ENCODE results near the gene EIF4EBP2. TPM values are rescaled to one million over a fixed set of nuclear protein-coding genes. Genes with fewer than 3 reads are reported as not detected.

The EIF4EBP2 gene
- total RNA-seq, 1 donor from 2014 or later = 155 TPM

- H3K9me3 Mint-ChIP-seq = no peaks in the 10 kb centered on the region
Measured at GRCh38 chr10:70442332-70442988, 38.5 kb downstream of the EIF4EBP2 start.

GRCh38 chr10:70444744-70445143 lies 40.8 kb downstream of the EIF4EBP2 start:
- TF ChIP-seq CTCF (conservative IDR thresholded peaks at IDR 0.05) = no peak
- H3K27me3 Mint-ChIP-seq (ENCODE audit: low read depth) = peaks cover 67% of the 10 kb centered on the region
- no peak for DNase-seq (ENCODE audit: low read depth, low spot score)

More at GRCh38 chr10:70442332-70442988, 38.5 kb downstream of the EIF4EBP2 start:
- Mint-ChIP-seq H3K4me1 (peaks cover 6% of the 10 kb centered on the region), H3K27ac (ENCODE audit: unreplicated experiment) (no peak overlapping the region), H3K4me3 (peak overlapping the region; percentile 29), H3K27me3 (ENCODE audit: low read depth) (peaks cover 82% of the 10 kb centered on the region), H3K36me3 (ENCODE audit: low read depth) (peaks cover 3% of the 10 kb centered on the region)
- TF ChIP-seq CTCF (conservative IDR thresholded peaks at IDR 0.05) = no peak
- DNase-seq (ENCODE audit: low read depth, low spot score) = no peak

GRCh38 chr10:70445718-70446657 lies 42.0 kb downstream of the EIF4EBP2 start:
- no peak for TF ChIP-seq CTCF (conservative IDR thresholded peaks at IDR 0.05)
- Mint-ChIP-seq H3K4me3 (no peak overlapping the region), H3K27me3 (ENCODE audit: low read depth) (peaks cover 55% of the 10 kb centered on the region), H3K36me3 (ENCODE audit: low read depth) (no peaks in the 10 kb centered on the region), H3K27ac (ENCODE audit: unreplicated experiment) (no peak overlapping the region), H3K4me1 (peaks cover 15% of the 10 kb centered on the region), H3K9me3 (no peaks in the 10 kb centered on the region)
- no peak for DNase-seq (ENCODE audit: low read depth, low spot score)

More at GRCh38 chr10:70444744-70445143, 40.8 kb downstream of the EIF4EBP2 start:
- Mint-ChIP-seq H3K9me3 (no peaks in the 10 kb centered on the region), H3K27ac (ENCODE audit: unreplicated experiment) (no peak overlapping the region), H3K4me1 (peaks cover 14% of the 10 kb centered on the region), H3K4me3 (no peak overlapping the region), H3K36me3 (ENCODE audit: low read depth) (no peaks in the 10 kb centered on the region)

GRCh38 chr10:70448236-70448635 lies 44.3 kb downstream of the EIF4EBP2 start:
- DNase-seq (ENCODE audit: low read depth, low spot score) = no peak
- Mint-ChIP-seq H3K4me1 (peaks cover 18% of the 10 kb centered on the region), H3K9me3 (no peaks in the 10 kb centered on the region), H3K27me3 (ENCODE audit: low read depth) (peaks cover 33% of the 10 kb centered on the region), H3K27ac (ENCODE audit: unreplicated experiment) (peak overlapping the region; percentile 47), H3K36me3 (ENCODE audit: low read depth) (no peaks in the 10 kb centered on the region), H3K4me3 (no peak overlapping the region)
- TF ChIP-seq CTCF (conservative IDR thresholded peaks at IDR 0.05) = no peak

- Mint-ChIP-seq H3K4me3 (no peak overlapping the region), H3K4me1 (peaks cover 29% of the 10 kb centered on the region)
Measured at GRCh38 chr10:70455213-70455630, 51.3 kb downstream of the EIF4EBP2 start.

More at GRCh38 chr10:70455213-70455630, 51.3 kb downstream of the EIF4EBP2 start:
- no peak for TF ChIP-seq CTCF (conservative IDR thresholded peaks at IDR 0.05)
- no peaks in the 10 kb centered on the region for H3K9me3 Mint-ChIP-seq
- no peak overlapping the region for H3K27ac Mint-ChIP-seq (ENCODE audit: unreplicated experiment)
- no peaks in the 10 kb centered on the region for H3K36me3 Mint-ChIP-seq (ENCODE audit: low read depth)
- no peak for DNase-seq (ENCODE audit: low read depth, low spot score)
- peaks cover 48% of the 10 kb centered on the region for H3K27me3 Mint-ChIP-seq (ENCODE audit: low read depth)
